ENCODE data around the gene MED27. TPM values are rescaled to one million over a fixed set of nuclear protein-coding genes. Genes with fewer than 3 reads are reported as not detected.

MED27 gene
- total RNA-seq, 2 donors from 2014 or later: 29.8 to 37.0 TPM

DNA sequence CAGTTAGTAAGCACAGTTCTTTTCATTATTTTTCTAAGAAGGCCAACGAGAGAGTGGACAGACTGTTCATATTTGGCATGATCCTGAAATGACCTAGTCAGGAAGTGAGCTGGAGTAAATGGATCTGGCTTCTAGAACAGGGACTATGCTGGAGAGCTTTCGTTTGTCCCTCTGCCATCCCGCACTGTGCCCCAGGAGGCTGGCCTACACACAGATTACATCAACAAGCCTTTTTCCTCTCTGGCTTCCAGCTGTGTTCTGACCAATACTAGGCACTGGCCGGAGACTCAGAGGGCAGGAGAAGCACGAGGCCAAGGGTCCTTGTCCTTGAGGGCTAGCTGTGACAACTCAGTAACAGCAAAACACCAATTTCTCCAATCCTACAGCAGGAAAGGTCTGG is 127.8 kb downstream of the MED27 start:
- Mint-ChIP-seq H3K36me3 (ENCODE audit: low read depth) (peaks cover 3% of the 10 kb centered on the region), H3K4me1 (peaks cover 4% of the 10 kb centered on the region), H3K9me3 (no peaks in the 10 kb centered on the region), H3K4me3 (no peak overlapping the region), H3K27ac (no peak overlapping the region), H3K27me3 (ENCODE audit: insufficient read depth) (no peaks in the 10 kb centered on the region)
- Histone ChIP-seq H3K4me1 (ENCODE audit: control insufficient read depth, insufficient read depth, low read length) (no peaks in the 10 kb centered on the region), H3K9ac (ENCODE audit: extremely low read depth, low read length, poor library complexity, severe bottlenecking) (no peak overlapping the region), H3K9me3 (ENCODE audit: control insufficient read depth, low read length) (no peaks in the 10 kb centered on the region), H3K4me3 (ENCODE audit: low read length) (no peak overlapping the region), H3K27me3 (ENCODE audit: control insufficient read depth, insufficient read depth, low read length, poor library complexity, severe bottlenecking) (no peaks in the 10 kb centered on the region), H3K27ac (ENCODE audit: low read depth, low read length) (no peak overlapping the region), H3K36me3 (ENCODE audit: control insufficient read depth, insufficient read depth, low read length) (no peaks in the 10 kb centered on the region)
- WGBS, 2 experiments (ENCODE audit: insufficient coverage in 1 of 2, insufficient read length in 1 of 2): 78 to 100% methylated on average over 2 to 5 of the region's 5 CpGs
- DNase-seq: no peak
- no peak for TF ChIP-seq CTCF (conservative IDR thresholded peaks at IDR 0.05)

DNA sequence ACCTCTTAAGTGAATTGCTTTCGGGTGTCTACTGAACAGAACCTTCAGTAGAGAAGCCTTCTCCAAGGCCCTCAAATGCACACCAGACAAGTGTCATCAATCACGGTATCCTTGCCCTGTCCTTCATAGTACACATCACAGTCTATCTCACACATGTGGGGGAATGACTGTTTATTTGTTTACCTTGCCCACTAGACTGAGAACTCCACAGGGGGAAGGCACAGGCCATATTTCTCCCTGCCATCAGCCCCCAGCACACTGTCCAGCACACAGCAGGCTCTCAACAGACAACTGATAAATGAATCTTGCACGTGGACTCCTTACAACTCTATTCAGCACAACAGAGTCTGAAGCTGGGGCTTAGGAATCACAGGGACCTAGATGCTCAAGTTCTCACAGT is 128.5 kb downstream of the MED27 start:
- Mint-ChIP-seq H3K4me1 (peaks cover 4% of the 10 kb centered on the region), H3K9me3 (no peaks in the 10 kb centered on the region), H3K4me3 (no peak overlapping the region), H3K36me3 (ENCODE audit: low read depth) (peaks cover 3% of the 10 kb centered on the region), H3K27me3 (ENCODE audit: insufficient read depth) (no peaks in the 10 kb centered on the region), H3K27ac (no peak overlapping the region)
- Histone ChIP-seq H3K36me3 (ENCODE audit: control insufficient read depth, insufficient read depth, low read length) (no peaks in the 10 kb centered on the region), H3K27ac (ENCODE audit: low read depth, low read length) (no peak overlapping the region), H3K27me3 (ENCODE audit: control insufficient read depth, insufficient read depth, low read length, poor library complexity, severe bottlenecking) (no peaks in the 10 kb centered on the region), H3K9ac (ENCODE audit: extremely low read depth, low read length, poor library complexity, severe bottlenecking) (no peak overlapping the region), H3K4me1 (ENCODE audit: control insufficient read depth, insufficient read depth, low read length) (no peaks in the 10 kb centered on the region), H3K4me3 (ENCODE audit: low read length) (no peak overlapping the region), H3K9me3 (ENCODE audit: control insufficient read depth, low read length) (no peaks in the 10 kb centered on the region)
- no peak for DNase-seq
- no peak for TF ChIP-seq CTCF (conservative IDR thresholded peaks at IDR 0.05)
- 83 to 91% methylated on average over 2 to 3 of the region's 3 CpGs for whole genome bisulfite sequencing, 2 experiments (ENCODE audit: insufficient coverage in 1 of 2, insufficient read length in 1 of 2)

DNA sequence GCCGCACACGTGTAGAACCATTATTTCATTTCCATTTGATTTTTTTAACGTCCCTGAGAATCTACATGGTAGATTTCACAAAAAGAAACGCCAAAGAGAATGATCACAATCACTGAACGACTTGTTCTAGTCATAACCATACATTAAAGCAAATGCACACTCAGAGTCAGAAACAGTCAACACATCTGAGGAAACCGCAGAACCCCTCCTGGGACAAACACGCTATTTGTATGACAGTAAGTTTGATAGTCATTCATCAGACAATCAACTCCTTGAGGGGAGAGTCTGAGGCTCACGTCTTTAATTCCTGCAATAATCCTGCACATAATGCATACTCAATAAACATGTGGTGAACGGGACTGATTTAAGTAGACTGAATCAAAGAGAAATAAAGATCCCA is 129.2 kb downstream of the MED27 start:
- Histone ChIP-seq H3K4me3 (ENCODE audit: low read length) (no peak overlapping the region), H3K9ac (ENCODE audit: extremely low read depth, low read length, poor library complexity, severe bottlenecking) (no peak overlapping the region), H3K4me1 (ENCODE audit: control insufficient read depth, insufficient read depth, low read length) (no peaks in the 10 kb centered on the region), H3K36me3 (ENCODE audit: control insufficient read depth, insufficient read depth, low read length) (no peaks in the 10 kb centered on the region), H3K9me3 (ENCODE audit: control insufficient read depth, low read length) (no peaks in the 10 kb centered on the region), H3K27ac (ENCODE audit: low read depth, low read length) (no peak overlapping the region), H3K27me3 (ENCODE audit: control insufficient read depth, insufficient read depth, low read length, poor library complexity, severe bottlenecking) (no peaks in the 10 kb centered on the region)
- Mint-ChIP-seq H3K9me3 (no peaks in the 10 kb centered on the region), H3K27ac (no peak overlapping the region), H3K4me3 (no peak overlapping the region), H3K4me1 (peaks cover 4% of the 10 kb centered on the region), H3K36me3 (ENCODE audit: low read depth) (peaks cover 3% of the 10 kb centered on the region), H3K27me3 (ENCODE audit: insufficient read depth) (no peaks in the 10 kb centered on the region)
- TF ChIP-seq CTCF (conservative IDR thresholded peaks at IDR 0.05): no peak
- 94 to 95% methylated on average over 6 to 9 of the region's 9 CpGs for WGBS, 2 experiments (ENCODE audit: insufficient coverage in 1 of 2, insufficient read length in 1 of 2)
- DNase-seq: no peak

Data from endodermal cell (in vitro differentiated cells).